GM12878 (cell line): ENCODE results near the gene ITPKB. TPM values are rescaled to one million over a fixed set of nuclear protein-coding genes. Genes with fewer than 3 reads are reported as not detected.

Source experiments
- ATF7 ChIP-seq: fragments of 450-650 bp; IDR thresholded peaks from 2 replicates; pipeline ENCODE4 v1.6.1; 2016; ENCODE audit warnings: low read depth, mild to moderate bottlenecking
- BCLAF1 ChIP-seq: fragments of 450-650 bp; IDR thresholded peaks from 2 replicates; pipeline ENCODE4 v1.6.1; 2017; ENCODE audit warnings: antibody characterized with exemption, mild to moderate bottlenecking, moderate library complexity
- BHLHE40 ChIP-seq, 2 experiments: fragments of 450-650 bp in 1 of 2; IDR thresholded peaks; 2 replicates each; pipeline ENCODE4 v1.6.1; 2011 to 2017; ENCODE audit warnings: low read depth in 2 of 2, borderline replicate concordance in 1 of 2, improper control_type of control experiment in 1 of 2, low read length in 1 of 2, mild to moderate bottlenecking in 1 of 2
- EP300 ChIP-seq, 2 experiments: fragments of 150-350 bp in 1 of 2; IDR thresholded peaks; 2 replicates each; pipeline ENCODE4 v1.6.1; 2011 to 2012; ENCODE audit warnings: low read depth in 2 of 2, low read length in 2 of 2, borderline replicate concordance in 1 of 2, improper control_type of control experiment in 1 of 2, inconsistent platforms in 1 of 2; ENCODE audit not compliant: control insufficient read depth in 1 of 2
- HDAC2 ChIP-seq: fragments of 200-600 bp; sonication (generic); IDR thresholded peaks from 2 replicates; pipeline ENCODE4 v1.6.1; 2017
- MXI1 ChIP-seq: fragments of 150-350 bp; IDR thresholded peaks from 2 replicates; pipeline ENCODE4 v1.6.1; 2011; ENCODE audit warnings: low read depth, mild to moderate bottlenecking, inconsistent platforms, low read length, improper control_type of control experiment
- NBN ChIP-seq: fragments of 450-650 bp; IDR thresholded peaks from 2 replicates; pipeline ENCODE4 v1.6.1; 2016
- NR2C1 ChIP-seq: fragments of 450-650 bp; IDR thresholded peaks from 2 replicates; pipeline ENCODE4 v1.6.1; 2017; ENCODE audit warnings: antibody characterized with exemption, mild to moderate bottlenecking, moderate library complexity
- NR2F1 ChIP-seq: fragments of 450-650 bp; conservative IDR thresholded peaks from 2 replicates; pipeline ENCODE4 v1.6.1; 2017; ENCODE audit warnings: mild to moderate bottlenecking
- PBX3 ChIP-seq: IDR thresholded peaks from 2 replicates; pipeline ENCODE4 v1.6.1; 2011; ENCODE audit warnings: mild to moderate bottlenecking, low read depth, low read length, moderate library complexity; ENCODE audit not compliant: insufficient replicate concordance
- RELA ChIP-seq: fragments of 450-650 bp; IDR thresholded peaks from 2 replicates; pipeline ENCODE4 v1.8.0; 2014; ENCODE audit warnings: borderline replicate concordance; ENCODE audit not compliant: partially characterized antibody
- YY1 ChIP-seq: IDR thresholded peaks from 2 replicates; pipeline ENCODE4 v1.6.1; 2011; ENCODE audit warnings: low read depth, mild to moderate bottlenecking, low read length
- ZNF687 ChIP-seq: fragments of 450-650 bp; IDR thresholded peaks from 2 replicates; pipeline ENCODE4 v1.6.1; 2017; ENCODE audit warnings: mild to moderate bottlenecking, moderate library complexity
- polyA plus RNA-seq, 11 experiments: library from polyadenylated mRNA; depleted of rRNA in 4 of 11; unstranded in 6 of 11; stranded (reverse) in 5 of 11; fragments of >200 nt; fragmentation: Nextera tagmentation in 4 of 11; fragmentation: Illumina TruSeq in 1 of 11; extraction: Ambion mirVana in 4 of 11; extraction: Trizol in 1 of 11; gene quantifications; 1 replicate in 1 of 11; 2 replicates in 10 of 11; pipeline versions ENCODE4 v1.2.1 to v1.2.3, GENCODE V29; 2011 to 2016; ENCODE audit warnings: inconsistent platforms in 2 of 11, missing spikeins in 2 of 11, low read depth in 1 of 11
- total RNA-seq, 4 experiments: library from RNA; depleted of rRNA in 3 of 4; stranded (reverse); fragments of >200 nt in 3 of 4; fragmentation: Illumina TruSeq in 1 of 4; extraction: Trizol in 1 of 4; gene quantifications; 2 replicates each; pipeline versions ENCODE4 v1.2.1 to v1.2.3, GENCODE V29; 2013 to 2021
- TF ChIP-seq, protein P1 (sequence below): fragments of 450-650 bp; IDR thresholded peaks from 2 replicates; pipeline ENCODE4 v1.6.1; 2017; ENCODE audit warnings: mild to moderate bottlenecking, low read depth, inconsistent platforms; ENCODE audit not compliant: poor library complexity, severe bottlenecking

Gene ITPKB
- total and polyA plus RNA-seq, 10 of the 15 experiments (the other 5 are each of a cell fraction or from before 2014, with no cell fraction given): 1.3 to 38.7 (median 12.9) TPM

- TF ChIP-seq NR2C1: peak; percentile 37; the same call in 1 of the 2 replicates
- no peak for TF ChIP-seq PBX3
- peak; percentile 62; the same call in 1 of the 2 replicates for TF ChIP-seq MXI1
- peak; percentile 15 for TF ChIP-seq RELA
- no peak for TF ChIP-seq HDAC2
- 0 out of 2 replicates have a peak, but pooled peaks have one; percentile 51 for TF ChIP-seq ZNF687
- 0 out of 2 replicates have a peak, but pooled peaks have one; percentile 46 for TF ChIP-seq NBN
- TF ChIP-seq, protein P1, sequence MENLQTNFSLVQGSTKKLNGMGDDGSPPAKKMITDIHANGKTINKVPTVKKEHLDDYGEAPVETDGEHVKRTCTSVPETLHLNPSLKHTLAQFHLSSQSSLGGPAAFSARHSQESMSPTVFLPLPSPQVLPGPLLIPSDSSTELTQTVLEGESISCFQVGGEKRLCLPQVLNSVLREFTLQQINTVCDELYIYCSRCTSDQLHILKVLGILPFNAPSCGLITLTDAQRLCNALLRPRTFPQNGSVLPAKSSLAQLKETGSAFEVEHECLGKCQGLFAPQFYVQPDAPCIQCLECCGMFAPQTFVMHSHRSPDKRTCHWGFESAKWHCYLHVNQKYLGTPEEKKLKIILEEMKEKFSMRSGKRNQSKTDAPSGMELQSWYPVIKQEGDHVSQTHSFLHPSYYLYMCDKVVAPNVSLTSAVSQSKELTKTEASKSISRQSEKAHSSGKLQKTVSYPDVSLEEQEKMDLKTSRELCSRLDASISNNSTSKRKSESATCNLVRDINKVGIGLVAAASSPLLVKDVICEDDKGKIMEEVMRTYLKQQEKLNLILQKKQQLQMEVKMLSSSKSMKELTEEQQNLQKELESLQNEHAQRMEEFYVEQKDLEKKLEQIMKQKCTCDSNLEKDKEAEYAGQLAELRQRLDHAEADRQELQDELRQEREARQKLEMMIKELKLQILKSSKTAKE: peak; percentile 41
- peak; percentile 97 for TF ChIP-seq NR2F1
- no peak for TF ChIP-seq BCLAF1
- TF ChIP-seq ATF7: peak; percentile 66; the same call in 1 of the 2 replicates
- peak in 1 of 2 experiments; percentile 54; a peak in 1 of 4 replicates for TF ChIP-seq EP300 (IDR thresholded peaks at IDR 0.05; ENCODE audit: borderline replicate concordance in 1 of 2, control insufficient read depth in 1 of 2, low read depth in 2 of 2, low read length in 2 of 2)
- peak; percentile 66 to 73; a peak in 2 of 4 replicates for TF ChIP-seq BHLHE40 (IDR thresholded peaks at IDR 0.05; ENCODE audit: borderline replicate concordance in 1 of 2, low read depth in 2 of 2, low read length in 1 of 2)
- no peak for TF ChIP-seq YY1
- TF ChIP-seq, all 136 proteins: peak for 26
These were observed 41.7 kb downstream of the ITPKB start (continued) for GRCh38 chr1:226697151-226697928.
